HG03108 (cell line): ENCODE data around the gene DCX.
"Not testable (repeated sequence)": the region's sequence is repeated elsewhere in the genome, so short reads cannot be mapped to it uniquely, and the experiment has no call there.

Experiments
- ATAC-seq: cut with Tn5 transposase; IDR thresholded peaks from one replicate; pipeline ENCODE4 v1.9.1; 2021; ENCODE audit warnings: moderate library complexity; ENCODE audit not compliant: unreplicated experiment

DCX gene

DNA sequence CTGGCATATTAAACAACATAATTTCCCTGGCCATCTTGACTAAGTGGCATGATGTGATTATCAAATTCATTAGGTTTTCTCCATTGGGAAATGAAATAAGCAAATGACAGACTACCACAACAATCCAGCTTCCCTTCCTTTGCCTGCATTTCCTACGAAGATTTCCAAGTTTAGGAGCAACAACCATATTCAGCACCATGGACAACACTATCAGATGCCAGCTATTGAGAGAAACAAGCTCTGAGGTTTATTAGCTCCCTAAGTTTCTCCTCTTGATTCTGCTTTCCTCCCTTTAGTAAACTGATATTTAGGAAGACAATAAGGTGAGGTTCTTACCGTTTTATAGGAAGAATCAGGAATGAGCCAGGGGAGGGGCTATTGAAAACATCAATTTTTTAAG lies 36.2 kb downstream of the DCX start:
- no peak for ATAC-seq

DNA sequence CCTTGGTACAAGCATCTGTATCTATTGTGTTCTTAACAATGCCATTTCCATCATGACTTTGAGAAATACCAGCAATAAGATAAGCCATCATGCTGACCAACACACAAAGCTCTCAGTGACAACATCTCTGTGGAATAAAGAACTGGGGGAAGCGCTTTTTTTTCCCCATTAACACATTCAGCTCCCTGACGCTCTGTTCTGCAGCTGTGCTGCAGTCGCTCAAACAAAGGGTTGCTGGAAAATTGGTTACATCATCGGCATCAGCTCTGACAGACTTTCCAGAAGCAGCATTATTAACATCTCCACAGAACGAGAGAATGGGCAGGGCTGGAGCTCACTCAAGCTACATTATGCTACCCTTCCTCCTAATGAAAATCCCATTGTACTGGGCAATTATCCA lies 39.9 kb downstream of the DCX start:
- ATAC-seq = no peak

GRCh38 chrX:111365770-111366325 lies 46.1 kb downstream of the DCX start:
- no peak for ATAC-seq

DNA sequence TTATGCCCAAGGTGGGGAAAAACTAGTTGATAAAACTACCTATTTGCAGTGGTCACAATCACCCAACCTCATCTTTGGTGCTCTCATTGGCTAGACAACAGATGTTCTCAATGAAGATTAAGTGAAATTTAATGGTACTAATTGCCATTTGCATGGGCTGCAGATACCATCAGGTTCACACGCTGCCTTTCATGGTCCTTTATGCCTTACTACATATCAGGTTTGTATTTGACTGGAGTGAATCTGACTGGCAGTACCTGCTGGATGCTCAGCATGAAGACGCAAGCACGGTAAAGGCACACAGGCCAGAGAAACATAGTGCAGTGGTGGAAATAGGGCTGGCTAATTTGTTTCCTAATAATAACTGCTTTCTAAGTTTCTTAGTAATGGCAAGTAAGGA lies 48.3 kb downstream of the DCX start:
- no peak for ATAC-seq

- ATAC-seq = no peak
Observed at GRCh38 chrX:111361751-111362150, 50.2 kb downstream of the DCX start.

GRCh38 chrX:111360839-111361238 lies 51.2 kb downstream of the DCX start:
- no peak for ATAC-seq

GRCh38 chrX:111355523-111356115 lies 56.4 kb downstream of the DCX start:
- ATAC-seq = no peak

- no peak for ATAC-seq
Observed at GRCh38 chrX:111354496-111354895, 57.5 kb downstream of the DCX start.

- ATAC-seq = no peak
Observed at GRCh38 chrX:111353793-111354192, 58.2 kb downstream of the DCX start.

DNA sequence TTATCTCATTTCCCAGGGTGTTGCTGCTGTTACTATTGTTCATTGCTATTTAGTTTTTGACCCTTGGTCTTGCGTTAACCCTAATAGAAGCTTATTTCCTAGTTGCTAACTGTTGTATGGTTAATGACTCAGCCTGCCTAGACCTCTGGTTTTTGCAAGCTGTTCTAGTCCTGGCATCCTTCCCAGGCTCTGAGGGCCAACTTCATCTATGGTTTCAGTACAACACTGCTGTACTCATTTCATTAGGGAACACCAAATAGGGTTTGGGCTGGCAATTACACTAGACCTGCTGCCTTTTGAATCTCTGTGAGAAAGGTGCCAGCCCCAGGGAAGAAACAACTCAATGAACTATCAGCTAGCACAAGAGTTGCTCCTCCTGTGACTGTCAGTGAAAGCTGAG lies 59.6 kb downstream of the DCX start:
- no peak for ATAC-seq

- ATAC-seq = no peak
Observed at GRCh38 chrX:111349934-111350333, 62.1 kb downstream of the DCX start.

DNA sequence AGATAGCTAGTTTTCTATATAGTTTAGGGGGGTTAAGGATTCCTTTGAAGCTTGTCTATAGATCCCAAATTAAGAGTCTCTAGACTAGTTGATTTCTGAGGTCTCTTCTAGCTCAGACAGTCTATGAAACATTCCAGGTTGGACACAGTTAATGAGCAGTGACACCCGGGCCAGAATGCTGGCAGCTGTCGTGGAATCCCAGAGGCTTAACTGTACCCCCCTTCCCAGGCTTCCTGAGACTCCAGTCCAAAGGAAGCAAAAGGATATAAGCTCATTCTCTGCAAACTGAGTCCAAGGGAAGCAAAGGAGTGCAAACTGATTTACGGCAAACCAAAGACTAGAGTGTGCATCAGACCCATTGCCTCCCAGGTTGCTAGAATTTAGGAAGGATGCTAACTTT lies 62.9 kb downstream of the DCX start:
- ATAC-seq = no peak

GRCh38 chrX:111348429-111348828 lies 63.6 kb downstream of the DCX start:
- ATAC-seq = no peak

DNA sequence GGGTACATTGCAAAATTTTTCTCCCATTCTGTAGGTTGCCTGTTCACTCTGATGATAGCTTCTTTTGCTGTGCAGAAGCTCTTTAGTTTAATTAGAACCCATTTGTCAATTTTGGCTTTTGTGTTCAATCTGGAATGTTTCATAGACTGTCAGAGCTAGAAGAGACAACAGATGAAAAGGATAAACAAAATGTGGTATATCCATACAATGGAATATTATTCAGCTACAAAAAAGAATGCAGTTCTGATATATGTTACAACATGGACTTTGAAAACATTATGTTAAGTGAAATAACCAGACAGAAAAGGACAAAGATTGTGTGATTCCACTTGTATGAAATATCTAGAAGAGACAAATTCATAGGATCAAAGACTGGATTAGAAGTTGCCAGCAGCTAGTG lies 65.8 kb downstream of the DCX start:
- ATAC-seq = not testable (repeated sequence)

- ATAC-seq = no peak
Observed at GRCh38 chrX:111340054-111340453, 71.9 kb downstream of the DCX start.

- ATAC-seq = no peak
Observed at GRCh38 chrX:111339212-111339611, 72.8 kb downstream of the DCX start.

DNA sequence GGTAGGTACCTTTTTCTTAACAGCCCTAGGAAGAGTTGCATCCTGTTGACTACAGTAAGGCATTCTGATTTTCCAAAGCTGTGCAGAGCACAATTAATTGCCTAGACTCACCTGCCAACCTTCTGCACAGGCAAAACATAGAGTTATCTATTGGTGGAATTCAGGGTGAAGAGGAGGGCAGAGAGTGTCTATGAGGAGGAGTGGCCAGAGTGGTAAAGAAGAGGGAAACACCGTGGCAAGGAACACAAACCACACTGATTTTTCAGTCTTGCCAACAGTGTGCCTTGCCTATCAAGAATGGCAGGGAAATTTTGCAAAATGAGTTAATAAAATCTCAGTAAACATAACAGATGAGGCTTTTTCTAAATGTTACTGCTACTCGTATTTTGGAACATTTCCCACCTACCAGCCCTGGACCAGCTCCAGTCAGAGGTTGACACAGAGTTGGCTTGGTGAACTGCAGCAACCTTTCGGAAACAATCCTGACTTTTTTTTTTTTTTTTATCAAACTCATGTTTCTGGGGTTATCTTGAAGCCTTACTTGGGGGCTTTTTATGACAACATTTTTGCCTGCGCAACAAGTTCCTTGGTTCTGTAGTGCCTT lies 73.8 kb downstream of the DCX start:
- no peak for ATAC-seq

DNA sequence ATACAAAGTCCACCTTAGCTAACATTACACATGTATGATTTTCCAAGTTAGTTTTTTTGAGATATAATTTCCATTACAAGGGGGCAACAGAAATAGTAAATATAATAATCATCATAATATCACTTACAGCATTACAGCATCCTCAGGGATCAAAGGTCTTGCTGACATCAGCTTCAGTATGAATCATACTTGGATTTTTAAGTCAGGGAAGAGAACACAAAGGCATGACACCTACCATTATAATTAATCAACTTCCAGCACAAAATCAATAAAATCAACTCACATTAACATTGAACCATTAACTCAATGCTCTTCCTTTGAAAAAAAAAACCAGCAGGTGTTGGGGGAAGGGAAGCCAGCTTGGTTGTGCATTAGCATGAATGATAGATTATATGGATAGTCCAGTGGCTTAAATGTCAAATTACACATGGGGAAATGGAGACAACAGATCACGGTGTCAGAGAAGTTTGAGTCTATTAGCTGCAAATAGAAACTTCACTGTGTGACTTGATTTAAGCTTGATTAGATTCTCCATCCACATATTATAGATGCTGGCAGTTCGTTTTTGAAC lies 74.8 kb downstream of the DCX start:
- no peak for ATAC-seq

- ATAC-seq = no peak
Observed at GRCh38 chrX:111336141-111336540, 75.9 kb downstream of the DCX start.

DNA sequence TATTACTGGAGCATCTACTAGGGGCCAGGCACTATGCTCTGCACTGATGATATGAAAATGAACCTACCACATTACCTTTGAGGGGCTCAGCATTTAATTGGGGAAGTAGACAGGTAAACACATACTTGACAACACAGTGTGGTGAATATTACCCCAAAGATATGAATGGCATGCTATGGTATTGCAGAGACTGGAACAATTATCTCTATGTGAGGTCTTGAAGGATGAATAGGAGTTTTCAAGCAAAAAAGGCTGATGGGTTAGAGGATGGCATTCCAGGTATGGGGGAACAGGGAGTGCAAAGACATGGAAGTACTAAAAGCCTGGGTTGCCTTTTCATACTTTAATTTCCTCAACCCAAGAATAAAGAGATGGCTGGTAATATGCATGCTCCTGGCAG lies 82.6 kb downstream of the DCX start:
- ATAC-seq = no peak

DNA sequence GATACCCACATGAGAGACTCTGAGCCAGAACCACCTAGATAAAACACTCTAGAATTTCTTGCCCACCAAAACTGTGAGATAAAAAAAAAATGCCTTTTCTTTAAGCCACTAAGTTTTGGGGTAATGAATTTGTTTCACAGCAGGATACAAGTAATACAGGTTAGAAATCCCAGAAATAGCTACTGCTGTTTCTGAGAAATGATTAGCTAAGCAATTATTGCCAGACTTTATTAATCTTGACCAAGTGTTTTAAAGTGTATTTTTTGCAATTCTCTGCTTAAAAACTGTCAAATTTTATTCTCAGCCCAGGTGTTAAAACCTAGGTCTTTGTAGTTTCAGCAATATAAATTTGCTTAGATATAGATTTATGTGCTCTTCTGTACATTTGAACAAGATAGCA lies 83.1 kb downstream of the DCX start:
- ATAC-seq = no peak

DNA sequence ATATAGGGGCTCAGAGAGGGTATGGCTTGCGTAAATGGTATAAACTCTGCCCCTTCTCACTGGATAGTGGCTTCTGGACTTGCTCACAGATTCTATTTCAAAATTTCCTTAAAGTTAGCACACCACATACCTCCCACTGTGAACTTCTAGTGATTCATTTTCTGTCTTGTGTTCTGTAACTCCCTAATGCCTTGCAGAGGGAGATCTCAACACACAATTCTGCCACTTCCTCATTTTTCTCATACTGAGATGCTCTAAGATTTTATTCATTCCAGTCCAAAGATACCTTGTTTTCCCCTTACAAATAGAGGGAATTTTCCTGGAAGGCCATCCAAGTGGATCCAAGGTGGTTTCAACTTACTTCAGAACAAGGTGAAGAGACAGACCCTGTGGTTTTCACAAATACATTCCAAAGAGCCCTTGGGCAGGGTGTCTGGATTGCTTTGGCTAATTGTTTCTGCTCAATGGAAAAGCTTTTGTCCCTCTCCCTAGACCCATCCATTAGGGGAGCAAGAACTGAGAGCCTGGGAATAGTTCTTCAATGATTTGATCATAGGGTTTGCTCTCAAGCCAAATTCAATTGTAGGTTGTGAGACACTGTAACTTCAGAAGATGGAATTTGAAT lies 89.6 kb downstream of the DCX start:
- ATAC-seq = no peak
